Stimulated activated CD8-positive, alpha-beta memory T cell treated with anti-CD3 and anti-CD28 coated beads, Interleukin-7, amount 100 ng/mL, for 24 hours (primary cell): ENCODE data around the gene NOS1AP.
"Not testable (repeated sequence)": the region's sequence is repeated elsewhere in the genome, so short reads cannot be mapped to it uniquely, and the experiment has no call there.

ENCODE experiments used
- DNase-seq: peaks from one replicate; pipeline ENCODE4 v3.0.0-alpha.2; 2020; ENCODE audit warnings: low read depth

Gene NOS1AP

DNA sequence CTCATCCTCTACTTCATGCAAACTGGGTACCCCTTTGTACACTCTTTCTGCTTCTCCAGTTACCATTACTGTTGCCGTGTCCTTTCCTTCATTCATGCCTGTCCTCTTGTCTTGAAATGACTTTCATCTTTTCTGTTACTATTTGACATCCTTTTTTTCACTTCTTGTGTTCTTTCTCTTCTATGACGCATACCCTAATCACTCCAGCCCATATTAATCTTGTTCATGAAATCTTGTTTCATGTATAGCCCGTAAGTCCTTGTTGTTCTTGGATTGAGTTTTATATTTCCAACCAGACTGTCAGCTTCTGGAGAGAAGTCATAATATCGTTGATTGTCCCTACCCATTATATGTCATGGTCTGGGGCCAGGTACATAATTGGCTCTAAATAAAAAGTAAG, 126.1 kb downstream of the NOS1AP start:
- no peak for DNase-seq

DNA sequence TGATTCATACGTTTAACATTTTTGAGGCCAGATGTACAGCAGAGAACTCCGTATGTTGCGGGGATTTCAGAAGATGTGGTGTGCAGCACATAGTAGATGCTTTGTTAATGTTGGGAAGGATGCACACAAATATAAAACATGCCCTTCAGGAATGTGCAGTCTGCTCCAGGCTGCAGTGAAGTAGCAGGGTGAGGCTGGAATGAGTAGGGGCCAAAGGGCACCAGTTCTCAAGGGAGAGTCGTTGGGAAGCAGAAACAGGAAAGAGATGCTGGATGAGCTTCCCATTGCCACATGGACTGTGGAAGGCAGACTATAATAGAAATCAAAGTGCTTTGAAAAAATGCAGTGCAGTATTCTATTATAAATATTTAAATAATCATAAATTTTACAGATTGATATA, 126.9 kb downstream of the NOS1AP start:
- no peak for DNase-seq

DNA sequence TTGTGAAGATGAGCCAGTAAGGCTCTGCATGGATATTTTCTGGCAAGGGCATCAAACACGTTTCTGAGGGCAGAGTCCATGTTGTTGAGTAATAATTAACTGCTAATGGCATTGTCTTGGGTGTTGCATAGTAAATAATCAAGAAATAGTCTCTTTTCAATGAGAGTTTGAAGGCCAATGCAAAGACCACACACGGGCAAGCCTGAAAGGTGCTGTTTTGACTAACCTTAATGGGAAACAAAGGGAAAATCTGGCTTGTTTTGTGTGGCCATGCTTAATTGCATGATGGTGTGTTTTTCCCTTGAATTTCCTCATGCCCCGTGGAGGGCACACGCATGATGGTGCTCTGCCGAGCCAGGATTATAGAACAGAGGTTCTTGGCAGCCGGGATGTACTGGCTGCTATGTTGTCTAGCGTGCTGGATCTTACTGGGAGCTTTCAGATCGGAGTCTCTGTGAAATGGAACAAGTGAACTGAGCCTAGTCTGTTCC, 127.6 kb downstream of the NOS1AP start:
- DNase-seq = no peak

DNA sequence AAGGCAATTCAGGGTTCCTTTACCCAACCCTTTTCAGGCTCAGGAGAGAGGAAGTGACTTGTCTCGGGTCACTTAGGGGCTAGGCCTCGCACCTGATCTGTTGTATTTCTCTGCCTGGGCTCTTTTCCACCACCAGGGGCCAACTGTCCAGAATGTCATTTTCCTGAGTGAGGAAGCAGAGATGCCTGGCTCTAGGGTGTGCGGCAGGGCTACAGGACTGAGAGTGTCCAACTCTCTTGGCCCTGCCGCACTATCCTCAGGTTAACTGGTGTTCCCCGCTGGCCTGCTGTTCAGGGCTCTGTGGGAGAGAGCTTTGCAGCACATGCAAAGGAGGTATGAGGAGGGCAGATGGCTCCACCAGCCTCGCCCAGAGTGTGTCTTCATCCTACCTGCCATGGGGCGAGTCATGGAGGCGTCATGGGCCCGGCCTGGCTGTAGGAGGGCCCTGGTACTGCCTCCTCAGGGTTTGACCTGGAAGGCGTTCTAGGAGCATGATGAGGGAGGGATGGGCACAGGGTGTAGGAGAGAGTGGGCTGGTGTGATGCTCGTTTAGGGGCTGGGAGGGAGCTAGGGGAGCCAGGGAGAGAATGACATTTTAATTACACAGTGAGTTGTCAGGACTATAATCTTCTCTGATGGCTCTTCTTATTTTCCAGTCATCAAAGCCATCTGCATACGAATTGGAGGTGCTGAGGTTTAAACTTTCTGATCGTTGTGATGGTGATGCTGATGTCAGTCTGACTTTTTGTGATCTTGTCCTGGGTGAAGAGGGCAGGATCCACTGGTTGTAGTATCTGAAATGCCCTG, 128.3 kb downstream of the NOS1AP start:
- DNase-seq = no peak

DNA sequence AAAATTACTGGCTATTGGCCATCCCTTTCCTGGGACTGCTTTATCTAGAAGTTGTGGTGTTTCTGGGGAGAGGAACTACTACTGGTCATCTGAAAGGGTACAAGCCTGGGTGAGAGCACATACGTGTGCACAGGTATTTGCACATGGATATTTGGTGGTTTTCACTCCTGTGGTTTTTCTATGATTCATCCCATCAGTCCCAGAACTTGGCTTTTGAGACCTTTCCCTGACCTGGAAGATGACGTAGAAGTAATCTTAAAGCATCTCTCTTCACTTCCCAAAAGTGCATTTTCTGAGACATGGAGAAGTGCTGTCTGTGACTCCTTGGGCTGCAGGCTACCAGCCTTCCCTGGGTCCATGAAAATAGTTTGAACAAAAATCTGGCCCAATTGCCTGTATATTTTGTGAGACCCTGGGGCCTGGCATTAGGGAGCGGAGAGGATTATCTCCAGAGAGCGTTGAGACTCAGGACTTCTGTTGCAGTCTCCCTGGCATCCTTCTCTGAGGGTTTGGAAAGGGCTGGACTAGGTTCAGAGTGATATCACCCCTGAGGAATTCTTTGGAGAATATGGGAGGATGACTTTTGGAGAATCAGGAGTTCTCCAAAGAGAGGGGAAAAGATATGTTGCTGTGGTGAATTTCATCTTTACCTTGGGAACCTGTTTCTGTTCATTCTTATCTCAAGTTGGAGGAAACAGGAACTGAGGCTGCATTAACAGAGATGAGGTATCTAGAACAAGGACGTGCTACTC, 130.8 kb downstream of the NOS1AP start:
- no peak for DNase-seq

DNA sequence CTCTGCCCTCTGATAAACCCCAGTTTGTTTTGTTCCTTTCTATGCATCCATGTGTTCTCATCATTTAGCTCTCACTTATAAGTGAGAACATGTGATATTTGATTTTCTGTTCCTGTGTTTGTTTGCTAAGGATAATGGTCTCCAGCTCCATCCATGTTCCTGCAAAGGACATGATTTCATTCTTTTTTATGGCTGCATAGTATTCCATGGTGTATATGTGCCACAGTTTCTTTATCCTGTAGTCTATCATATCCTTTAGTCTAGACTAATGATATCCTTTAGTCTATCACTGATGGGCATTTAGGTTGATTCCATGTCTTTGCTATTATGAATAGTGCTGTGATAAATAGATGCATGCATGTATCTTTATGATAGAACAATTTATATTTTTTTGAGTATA, 131.6 kb downstream of the NOS1AP start:
- not testable (repeated sequence) for DNase-seq

DNA sequence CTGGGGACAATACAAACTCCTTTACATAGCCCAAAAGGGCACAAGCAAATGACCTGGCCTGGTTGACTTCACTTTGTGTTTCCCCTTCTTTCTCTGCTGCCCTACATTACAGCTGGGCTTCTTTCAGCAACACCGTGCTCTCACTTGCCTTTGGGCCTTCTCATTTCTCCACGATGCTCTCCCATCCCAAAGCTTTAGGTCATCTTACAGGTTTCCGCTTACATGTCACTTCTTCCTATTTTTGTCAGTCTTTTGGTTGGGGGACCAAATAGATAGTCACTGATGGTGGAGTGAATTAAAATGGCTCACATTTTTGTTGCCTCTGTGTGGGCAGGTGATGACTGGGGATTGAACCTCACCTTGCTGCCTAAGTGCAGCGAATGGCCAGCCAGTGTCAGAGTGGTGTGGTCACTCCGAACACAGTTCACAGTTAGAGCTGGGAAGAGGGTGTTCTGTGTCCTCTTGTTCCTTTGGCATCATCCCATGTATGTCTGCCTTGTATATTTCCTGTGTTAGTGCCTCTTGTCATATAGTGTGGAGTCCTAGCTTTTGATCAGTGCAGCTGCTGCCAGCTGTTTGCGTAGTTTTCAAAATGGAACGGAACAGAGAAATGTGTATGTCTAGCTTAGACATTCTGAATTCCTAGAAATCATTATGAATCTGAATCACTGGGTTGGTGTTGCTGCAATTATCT, 134.8 kb downstream of the NOS1AP start:
- DNase-seq = no peak

DNA sequence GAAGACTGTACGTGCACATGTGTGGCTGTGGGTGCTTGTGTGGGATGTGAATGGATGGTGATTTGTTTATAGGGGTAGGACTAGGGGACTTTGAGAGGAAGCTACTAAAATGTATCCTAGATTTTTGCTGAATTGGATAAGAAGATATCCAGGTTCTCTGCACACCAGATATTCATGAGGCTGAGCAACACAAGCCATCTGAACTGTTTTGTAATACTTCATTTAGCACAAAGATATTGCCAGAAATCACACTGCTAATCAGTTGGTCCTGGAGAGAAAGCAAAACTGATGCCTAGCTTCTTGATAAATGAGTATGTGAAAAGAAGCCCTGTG, 135.3 kb downstream of the NOS1AP start:
- DNase-seq = no peak

DNA sequence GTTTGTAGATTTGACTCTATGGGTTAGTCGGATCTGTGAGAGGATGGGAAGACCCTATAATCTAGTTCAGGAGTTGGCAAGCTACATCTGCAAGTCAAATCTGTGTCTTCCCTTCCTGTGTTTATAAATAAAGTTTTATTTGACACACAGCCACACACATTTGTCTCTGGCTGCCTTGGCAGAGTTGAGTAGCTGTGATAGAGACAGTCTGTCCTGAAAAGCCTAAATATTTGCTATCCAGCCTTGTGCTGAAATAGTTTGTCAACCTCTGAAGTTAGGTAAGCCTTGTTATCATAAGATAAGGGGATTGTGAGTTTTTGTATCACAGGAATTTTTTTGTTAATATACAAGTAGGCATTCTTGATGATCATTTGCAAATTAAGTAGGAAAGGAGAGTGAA, 136.8 kb downstream of the NOS1AP start:
- no peak for DNase-seq

DNA sequence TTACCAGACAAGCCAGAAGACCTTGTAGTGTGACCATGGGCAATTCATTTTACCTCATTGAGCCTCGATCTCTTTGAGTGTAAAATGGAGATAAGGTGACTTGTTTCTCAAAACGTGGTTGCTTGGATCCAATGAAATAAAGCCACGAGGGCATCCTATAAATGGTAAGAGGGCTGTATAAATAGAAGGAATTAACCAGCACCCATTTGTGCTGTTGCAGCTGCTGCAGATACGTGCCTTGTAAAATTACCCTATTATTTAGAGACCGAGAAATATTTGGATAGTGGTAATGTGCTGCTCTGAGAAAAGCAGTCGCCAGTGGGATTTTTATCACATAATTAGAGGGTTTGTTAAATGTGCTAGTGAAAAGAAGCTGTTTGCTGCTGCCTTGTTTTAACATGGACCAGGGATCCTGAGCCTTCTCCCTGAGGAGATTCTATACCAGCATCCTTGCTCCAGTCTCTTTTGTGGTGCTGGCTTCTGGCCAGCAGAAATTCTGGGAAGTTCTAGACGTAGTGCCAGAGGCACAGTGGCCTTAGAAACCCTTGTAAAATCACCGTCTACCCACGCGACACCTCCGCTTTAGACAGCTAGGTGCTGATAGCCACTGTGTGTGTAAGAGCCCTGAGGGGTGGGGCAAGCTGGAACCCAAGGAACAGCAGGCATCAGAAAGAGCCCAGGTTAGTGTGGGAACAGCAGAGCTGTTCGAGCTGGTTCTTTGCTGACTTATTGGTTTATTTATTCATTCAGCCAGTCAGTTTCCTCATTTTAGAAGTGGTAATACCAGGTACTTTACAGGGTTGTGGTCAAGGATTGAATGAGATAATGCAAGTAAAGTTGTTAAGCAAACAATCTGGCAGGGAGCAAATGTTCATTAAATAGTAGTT, 137.5 kb downstream of the NOS1AP start:
- DNase-seq = no peak

DNA sequence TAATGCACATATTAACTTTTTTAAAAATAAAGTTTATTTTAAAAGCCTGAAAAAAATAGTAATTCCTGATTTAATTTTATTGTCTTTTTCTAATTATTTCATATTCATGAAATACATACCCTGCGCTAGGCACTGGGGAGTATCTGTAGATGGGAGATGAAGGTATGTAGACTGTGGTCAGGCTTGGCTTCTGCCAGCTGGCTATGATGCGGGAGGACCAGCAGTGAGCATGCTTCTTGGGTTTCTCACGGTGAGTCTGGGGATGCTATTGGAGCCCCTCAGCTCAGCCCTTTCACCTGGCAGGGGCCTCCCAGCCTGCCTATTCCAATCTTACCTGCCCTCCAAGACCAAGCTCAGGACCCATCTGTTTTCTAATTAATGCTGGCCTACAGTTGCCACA, 138.4 kb downstream of the NOS1AP start:
- no peak for DNase-seq

DNA sequence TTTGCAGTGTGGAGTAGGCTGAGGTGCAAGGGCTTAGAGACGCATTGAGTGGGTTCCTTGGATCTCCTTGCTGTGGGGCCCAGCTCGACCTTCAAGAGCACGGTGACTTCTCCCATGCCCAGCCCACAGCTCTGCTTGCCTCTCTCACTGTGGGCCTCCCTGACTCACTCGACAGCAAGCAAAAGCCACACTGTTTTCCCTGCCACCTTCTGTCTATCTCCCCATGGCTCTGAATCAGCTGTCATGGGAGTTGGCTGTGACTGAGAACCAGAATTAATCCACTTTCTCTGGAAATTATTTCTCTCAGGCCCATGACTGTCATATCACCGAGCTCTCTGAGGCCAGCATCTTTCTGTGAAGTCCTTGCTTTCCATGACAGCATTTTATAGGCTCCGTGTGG, 140.7 kb downstream of the NOS1AP start:
- no peak for DNase-seq

DNA sequence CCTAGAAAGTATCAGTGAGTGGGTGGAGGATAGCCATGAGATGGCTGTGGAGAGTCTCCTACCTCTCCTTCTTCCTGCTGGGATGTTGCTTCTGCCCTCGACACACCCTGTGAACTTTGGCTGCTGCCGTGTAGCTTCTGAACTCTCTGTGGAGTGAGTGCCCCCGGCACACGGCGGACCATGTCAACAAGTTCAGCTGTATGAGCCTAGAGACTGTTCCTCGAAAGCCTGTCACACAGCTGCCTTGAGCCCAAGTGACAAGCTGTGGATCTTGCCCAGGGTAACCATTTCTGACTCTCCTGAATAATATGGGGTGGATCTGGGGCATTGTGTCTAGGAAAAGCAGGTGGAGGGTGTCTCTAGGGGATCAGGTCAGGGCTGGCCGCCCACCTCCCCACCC, 143.2 kb downstream of the NOS1AP start:
- DNase-seq = no peak

DNA sequence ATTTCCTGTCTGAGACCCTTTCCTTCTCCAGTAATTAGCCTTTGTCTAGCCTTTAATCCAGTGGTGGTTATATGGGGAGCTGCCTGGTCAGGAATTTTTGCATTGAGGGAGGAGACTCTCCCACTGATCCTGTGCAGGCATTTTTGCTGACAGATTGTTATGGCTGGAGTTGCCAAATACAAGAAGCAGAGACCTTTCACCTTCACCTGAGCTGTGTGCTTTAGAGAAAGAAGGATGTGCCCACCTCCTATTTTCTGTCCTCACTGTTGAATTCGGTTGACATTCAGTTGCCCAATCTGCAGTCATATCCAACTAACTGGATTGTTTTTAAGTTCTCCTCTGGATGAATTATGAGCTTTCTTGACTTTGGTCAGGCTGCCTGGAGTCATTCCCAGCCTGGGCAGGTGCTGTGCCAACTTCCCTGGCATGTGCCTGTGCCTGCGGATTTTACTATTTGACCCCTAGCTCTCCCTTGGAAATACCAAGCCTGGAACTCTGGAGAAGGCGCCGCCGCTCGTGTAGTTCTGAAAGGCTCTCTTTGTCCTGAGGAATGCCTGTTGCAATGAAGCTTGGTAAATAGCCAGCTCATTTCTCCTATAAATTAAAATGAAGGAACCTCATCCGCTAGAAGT, 143.9 kb downstream of the NOS1AP start:
- no peak for DNase-seq

DNA sequence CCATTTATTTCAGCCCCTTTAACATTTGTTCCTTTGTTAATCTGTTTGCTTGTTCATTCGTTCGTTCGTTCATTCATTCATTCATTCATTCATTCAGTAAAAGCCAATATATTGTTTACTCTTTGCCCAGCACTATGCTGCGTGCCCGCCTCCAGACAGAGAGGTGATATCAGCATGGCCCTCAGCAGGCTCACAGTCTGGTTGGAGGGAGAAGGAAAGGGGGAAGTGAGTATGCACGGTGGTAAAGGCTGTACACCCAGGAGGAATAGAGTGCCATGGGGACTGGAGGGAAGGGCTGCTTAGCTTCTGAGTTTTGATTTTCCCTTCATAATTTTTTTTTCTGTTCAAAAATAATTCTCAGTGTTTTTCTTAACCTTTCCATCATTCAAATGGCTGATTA, 144.7 kb downstream of the NOS1AP start:
- DNase-seq = no peak

DNA sequence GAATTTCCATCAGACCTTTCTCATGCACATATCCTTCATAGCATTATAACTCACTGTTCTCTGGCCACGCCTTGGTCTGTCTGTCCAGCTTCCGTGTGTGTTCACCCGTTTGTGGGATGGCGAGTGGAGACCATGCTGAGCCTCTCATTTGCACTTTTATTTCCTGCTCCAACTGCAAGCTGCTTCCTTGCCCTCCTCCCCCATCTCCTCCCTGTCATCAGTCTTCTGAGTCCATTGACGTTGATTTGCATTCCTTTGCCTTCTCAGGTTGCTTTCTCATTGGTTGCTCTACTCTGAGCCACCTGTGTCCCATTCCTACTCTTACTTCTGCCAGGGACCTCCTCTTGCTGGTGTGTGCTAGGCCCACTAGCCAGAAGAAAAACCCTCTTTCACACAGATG, 146.4 kb downstream of the NOS1AP start:
- DNase-seq = no peak

DNA sequence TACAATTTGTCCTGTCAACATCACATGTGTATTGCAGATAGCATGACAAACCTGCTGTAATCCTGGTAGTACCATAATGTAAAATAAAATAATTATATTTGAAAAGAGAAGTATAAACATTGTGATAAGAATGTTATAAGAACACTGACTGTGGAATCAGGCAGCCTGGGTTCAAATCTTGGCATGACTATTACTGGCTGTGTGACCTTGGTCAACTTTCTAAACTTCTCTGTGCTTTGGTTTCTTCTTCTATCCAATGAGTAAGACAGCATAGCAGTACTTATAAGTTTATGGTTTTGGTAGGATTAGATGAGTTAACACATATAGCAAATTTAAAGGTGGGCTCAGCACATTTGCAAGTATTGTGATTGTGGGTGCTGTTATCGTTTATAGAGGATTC, 147.1 kb downstream of the NOS1AP start:
- DNase-seq = no peak

DNA sequence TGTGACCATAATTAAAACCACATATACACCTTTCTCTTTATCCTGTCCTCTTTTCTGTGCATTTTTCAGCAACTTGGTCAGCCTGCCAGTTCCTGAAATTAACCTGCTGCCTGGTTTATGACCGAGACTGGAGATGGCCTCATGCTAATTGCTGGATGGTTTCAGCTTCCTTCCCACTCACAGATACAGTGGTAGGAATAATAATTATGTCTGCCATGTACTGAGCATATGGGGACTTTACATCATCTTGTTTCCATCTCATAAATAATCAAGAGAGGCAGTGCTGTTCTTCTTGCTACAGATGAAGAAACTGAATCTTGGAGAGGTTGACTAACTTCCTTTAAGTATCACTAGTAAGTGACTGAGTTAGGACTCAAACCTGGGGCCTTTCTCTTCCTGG, 148.2 kb downstream of the NOS1AP start:
- no peak for DNase-seq

DNA sequence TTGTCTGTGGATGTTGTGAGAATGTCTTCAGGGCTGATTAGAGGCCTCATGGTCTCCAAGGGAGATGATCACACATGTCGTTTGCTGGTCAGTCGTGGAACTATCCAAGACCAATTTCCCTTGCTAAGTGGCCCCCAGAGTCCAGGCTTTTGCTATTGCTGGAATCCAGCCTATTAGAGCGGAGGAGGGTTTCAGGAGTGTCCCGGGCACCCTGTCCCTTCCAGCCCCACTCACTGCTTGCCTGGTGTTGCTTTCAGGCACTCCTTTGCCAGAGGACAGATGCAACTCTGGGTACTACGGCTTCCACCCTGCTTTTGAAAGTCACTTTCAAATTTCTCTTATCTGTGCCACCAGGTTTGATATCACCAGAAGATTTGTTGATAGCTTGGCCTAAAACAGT, 149.1 kb downstream of the NOS1AP start:
- no peak for DNase-seq

DNA sequence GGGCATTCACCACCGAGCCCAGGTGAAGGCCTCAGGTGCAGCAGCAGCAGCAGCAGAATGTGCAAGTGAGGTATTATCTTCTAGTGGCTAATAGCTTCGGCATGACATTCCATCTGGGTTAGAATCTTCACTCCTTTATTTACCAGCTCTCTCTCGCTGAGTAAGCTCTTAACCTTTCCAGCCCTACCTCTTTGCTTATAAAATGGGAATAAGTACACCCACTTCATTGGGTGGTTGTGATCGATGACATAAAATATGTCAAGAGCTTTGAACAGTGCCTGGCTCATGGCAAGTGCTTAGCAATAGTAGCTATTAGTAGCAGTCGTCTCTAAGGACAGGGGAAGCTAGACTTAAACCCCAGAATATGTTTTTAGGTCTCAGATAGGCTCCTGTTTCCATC, 149.5 kb downstream of the NOS1AP start:
- DNase-seq = no peak

DNA sequence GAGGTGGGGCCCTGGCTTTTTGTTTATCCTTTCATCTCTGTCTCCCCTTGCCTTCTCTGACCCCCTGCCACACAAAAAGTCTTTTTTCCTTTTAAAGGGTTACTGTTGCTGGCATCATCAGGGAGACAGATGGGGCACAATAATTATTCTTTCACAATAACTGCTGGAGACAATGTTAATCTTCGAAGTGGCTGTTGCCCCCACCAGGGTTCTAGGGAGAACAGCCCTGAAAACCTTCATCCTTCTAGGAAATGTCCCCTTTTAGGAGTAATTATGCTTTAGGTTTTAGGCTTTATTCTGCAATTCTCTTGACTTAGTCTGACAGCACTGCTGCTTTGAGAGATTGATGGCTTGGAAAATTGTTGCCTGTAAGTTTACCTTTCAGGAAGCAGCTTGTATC, 150.0 kb downstream of the NOS1AP start:
- no peak for DNase-seq
